Hematopoietic multipotent progenitor cell treated with erythropoietin and hydrocortisone succinate and interleukin-3 and kit ligand, for 8 days (in vitro differentiated cells): ENCODE results near the gene SNED1.

Experiments used
- DNase-seq: peaks from one replicate; pipeline ENCODE4 v3.0.0-alpha.2; 2015

SNED1 gene

DNA sequence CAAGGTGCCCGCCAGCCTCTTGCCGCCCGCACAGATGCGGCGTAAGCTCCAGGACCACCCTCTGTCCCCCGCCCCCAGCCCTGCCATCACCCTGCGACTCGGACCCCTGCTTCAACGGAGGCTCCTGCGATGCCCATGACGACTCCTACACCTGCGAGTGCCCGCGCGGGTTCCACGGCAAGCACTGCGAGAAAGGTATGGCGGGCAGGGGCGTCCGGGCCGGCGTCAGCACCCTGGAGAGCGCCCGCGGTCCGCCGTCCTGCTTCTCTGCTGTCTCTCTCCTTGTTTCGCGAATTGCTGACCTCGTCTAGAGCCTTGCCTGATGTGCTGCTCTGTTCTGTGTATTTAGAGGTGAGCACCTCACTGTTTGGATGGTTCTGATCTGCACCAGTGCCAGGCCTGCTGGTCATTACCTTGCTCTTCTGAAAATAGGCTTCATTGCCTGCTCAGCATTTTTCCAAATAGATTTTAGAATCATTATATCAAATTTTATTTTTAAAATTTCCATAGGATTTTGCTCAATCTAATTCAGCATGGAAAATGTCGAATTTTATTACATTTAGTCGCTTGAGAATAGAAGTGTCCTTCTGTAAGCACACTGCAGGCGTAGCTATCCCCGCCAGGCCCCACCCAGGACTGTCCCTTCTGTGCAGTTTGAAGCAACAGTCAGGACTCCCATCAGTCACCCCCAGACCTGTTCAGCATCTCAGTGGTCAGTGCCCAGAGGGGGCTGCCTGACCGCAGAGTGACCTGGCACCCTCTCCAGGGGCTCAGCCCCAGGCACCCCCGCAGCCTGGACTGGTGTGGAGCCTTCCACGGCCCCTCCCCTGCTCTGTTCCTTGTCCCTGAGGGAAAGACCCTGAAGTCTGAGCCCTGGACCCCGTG, 51.6 kb downstream of the SNED1 start:
- DNase-seq = no peak

- no peak for DNase-seq
These were observed 52.5 kb downstream of the SNED1 start for GRCh38 chr2:241050624-241051577.

DNA sequence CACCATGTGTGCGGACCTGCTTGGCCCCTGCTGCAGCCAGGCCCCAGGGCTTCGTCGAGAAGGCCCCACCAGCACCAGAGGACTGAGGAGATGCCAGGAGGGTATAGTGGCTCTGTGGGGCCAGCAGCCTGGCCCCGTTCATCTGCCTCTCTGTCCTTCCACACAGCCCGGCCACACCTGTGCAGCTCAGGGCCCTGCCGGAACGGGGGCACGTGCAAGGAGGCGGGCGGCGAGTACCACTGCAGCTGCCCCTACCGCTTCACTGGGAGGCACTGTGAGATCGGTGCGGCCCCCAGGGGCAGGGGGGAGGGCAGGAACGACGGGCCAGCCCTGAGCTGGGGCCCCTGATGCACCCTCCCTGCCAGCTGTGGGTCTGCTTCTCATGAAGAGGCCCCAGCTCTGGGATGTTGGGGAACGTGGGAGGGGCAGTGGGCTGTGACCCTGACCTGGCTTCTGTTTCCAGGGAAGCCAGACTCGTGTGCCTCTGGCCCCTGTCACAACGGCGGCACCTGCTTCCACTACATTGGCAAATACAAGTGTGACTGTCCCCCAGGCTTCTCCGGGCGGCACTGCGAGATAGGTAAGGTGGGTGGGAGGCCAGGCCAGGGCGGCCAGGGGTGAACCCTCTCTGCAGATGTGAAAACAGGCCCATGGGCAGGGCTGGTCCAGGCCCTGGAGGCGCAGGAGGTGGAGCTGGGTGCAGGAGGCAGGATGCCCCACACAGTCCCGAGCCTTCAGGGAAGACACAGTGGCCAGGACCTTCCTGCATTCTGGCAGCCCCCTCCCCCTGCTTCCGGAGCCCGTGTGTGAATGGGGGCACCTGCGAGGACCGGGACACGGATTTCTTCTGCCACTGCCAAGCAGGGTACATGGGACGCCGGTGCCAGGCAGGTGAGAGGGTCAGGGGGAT, 53.4 kb downstream of the SNED1 start:
- DNase-seq = no peak

DNA sequence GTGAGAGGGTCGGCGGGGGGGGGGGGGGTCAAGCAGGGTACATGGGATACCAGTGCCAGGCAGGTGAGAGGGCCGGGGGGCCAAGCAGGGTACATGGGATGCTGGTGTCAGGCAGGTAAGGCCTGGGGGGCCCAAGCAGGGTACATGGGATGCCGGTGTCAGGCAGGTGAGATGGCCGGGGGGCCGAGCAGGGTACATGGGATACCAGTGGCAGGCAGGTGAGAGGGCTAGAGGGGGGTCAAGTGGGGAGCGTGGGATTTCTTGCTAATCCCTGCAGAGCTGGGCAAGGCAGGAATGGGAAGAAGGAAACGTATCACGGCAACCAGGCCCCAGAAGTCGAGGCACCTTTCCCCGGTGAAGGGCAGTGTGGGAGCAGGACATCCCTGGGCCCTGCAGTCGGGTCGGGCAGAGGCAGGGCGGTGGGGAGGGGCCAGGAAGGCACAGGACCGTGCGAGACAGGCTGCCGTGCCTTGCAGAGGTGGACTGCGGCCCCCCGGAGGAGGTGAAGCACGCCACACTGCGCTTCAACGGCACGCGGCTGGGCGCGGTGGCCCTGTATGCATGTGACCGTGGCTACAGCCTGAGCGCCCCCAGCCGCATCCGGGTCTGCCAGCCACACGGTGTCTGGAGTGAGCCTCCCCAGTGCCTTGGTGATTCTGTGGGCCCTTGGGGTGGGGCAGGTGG, 54.4 kb downstream of the SNED1 start:
- no peak for DNase-seq

DNA sequence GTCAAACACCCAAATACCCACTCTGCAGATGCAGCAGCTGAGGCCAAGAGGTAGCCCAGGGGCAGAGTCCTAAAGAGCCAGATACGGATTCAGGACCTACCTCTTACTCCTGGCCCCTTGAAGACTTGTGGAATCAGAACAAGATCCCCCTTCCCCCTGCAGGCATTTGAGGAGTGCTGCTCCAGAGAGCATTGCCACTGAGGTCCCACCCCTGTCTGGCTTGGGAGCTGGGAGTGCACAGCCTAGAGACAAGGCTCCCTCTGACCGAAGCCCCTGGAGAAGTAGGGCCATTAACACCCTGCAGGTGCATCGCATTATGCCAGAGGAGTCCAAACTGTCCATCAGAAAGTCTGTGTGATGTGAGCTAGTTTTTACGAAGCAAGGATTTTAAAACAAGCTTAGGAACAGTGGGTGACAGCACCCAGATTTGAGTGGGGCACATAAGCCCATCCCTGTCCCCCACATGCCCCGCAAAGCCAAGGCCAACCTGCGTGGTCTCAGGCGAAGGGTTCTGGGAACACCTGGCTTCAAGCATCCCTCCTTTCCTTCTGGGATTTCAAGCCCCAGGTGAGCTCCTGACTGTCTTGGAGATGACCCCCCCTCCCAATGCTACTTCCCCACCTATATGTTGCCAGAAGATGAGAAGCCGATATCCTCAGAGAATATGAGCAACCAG, 55.3 kb downstream of the SNED1 start:
- DNase-seq = no peak

- no peak for DNase-seq
These were observed 62.9 kb downstream of the SNED1 start for GRCh38 chr2:241061275-241061674.

DNA sequence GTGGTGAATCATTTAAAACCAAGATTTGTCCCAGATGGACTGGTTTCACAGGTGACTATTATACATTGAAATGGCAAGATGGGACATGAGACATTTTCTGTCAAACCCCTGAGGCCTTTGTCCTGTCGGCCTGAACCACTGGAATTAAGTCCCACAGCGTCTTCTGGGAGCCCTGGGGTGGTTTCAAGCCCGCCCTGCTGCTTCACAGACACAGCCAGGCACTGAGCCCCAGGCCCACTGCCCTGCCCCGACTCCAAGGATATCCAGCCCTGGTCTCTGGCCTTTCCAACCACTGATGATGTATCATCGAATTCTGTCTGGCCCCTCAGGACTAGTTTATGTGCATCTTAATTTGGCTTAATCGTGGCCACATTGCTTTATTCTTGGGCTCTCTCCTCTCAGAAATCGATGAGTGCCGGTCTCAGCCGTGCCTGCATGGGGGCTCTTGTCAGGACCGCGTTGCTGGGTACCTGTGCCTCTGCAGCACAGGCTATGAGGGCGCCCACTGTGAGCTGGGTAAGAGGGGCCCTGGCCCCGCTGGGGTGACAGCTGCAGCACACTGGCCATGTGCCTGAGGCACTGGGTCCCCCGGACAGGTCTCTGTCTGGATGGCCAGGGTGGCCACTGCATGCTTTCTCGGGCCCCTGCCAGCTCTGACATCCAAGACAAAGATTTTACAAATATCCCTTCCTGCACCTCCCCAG, 64.1 kb downstream of the SNED1 start:
- DNase-seq = no peak

DNA sequence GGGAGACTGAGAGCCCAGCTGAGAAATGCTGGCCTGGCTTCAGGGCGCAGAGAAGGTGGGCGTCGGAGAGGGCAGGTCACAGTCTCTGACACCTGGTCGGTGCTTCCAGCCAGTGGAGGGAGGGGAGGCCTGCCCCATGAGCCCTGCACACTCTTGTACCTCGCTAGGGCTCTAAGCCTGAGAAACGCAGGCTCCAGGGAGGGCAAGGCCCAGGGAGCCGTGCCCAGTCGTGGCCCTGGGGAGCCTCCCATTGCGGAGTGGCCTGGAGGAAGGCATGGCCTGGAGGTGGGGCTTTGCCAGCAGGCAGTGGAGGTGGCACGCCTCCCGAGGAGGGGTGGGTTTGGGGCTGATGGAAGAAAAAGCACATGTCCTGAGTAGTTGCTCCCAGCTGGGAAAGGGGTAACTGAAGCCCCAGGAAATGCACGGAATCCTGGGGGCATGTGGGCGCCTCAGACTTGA, 64.7 kb downstream of the SNED1 start:
- no peak for DNase-seq

GRCh38 chr2:241063587-241063986, 65.2 kb downstream of the SNED1 start:
- DNase-seq = no peak

GRCh38 chr2:241064008-241064801, 65.8 kb downstream of the SNED1 start:
- no peak for DNase-seq

- DNase-seq = no peak
These were observed 66.5 kb downstream of the SNED1 start for GRCh38 chr2:241064802-241065354.

GRCh38 chr2:241065355-241065803, 67.0 kb downstream of the SNED1 start:
- DNase-seq = no peak

DNA sequence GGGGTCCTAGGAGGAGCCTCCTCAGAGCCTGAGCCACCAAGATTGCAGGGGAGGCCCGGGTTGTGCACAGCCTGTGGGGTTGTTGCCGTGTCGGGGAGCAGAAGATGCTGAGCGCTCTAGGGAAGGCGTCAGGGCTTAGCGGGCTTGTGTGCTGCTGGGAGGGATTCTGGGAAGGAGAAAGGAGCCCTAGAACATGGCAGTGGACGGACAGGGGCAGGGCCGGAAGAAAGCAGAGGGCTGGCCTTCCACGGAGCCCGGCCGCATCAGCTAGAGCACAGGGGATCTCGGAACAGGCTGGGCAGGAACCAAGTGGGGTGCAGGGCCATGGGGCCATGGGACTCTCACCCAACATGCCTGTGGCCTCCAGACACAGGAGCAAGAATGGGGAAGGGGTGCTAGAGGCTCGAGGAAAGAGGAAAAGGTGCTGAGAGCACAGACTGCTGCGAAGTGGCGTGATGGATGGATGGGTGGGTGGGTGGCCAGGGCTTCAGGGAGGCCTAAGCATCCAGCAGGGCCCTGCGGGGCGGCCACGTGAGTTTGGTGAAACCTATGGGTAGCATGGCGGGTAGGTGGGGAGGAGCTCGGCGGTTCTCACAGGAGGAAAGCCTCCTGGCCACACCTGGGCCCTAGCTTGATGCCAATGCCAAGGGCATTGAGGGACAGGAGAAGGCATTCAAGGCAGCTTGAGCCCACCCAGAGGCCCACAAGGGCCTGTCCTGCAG, 67.9 kb downstream of the SNED1 start:
- no peak for DNase-seq

GRCh38 chr2:241066893-241067341, 68.5 kb downstream of the SNED1 start:
- no peak for DNase-seq

DNA sequence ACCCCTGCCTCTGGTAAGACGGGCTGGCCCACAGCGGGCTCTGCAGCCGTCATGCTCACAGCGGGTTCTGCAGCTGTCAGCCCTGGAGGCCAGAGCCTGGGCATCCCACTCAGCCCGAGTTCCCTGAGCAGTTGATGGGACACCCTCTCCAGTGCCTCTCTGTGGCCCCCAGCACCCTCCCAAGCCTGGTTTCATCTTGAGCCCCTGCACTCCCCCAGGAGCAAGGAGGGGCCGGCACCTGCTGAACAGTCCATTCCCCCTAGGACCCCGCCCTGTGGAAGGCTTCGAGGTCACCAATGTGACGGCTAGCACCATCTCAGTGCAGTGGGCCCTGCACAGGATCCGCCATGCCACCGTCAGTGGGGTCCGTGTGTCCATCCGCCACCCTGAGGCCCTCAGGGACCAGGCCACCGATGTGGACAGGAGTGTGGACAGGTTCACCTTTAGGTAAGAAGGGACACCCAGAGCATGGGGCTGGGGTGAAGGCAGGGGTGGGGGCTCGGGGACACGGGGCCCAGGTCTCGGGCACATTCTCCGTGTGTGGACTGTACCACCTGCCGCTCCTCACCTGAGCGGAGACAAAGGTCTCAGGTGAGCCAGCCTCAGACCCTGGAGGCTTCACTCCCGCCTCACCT, 69.2 kb downstream of the SNED1 start:
- no peak for DNase-seq

- DNase-seq = no peak
These were observed 69.9 kb downstream of the SNED1 start for GRCh38 chr2:241068136-241068941.
